Fibroblast of lung (primary cell): ENCODE results near the gene ITPR1. TPM values are rescaled to one million over a fixed set of nuclear protein-coding genes. Genes with fewer than 3 reads are reported as not detected.

Source experiments
- DNase-seq, 2 donors: peaks; one replicate each; pipeline versions ENCODE4 v3.0.0 to v3.0.0-alpha.2; 2010; ENCODE audit warnings: low read depth in 2 of 2
- H2AFZ ChIP-seq: 2 replicates; pipeline ENCODE4 v1.5.1; 2012; ENCODE audit warnings: low read length, control low read depth, inconsistent platforms
- H3K27ac ChIP-seq: 2 replicates; pipeline ENCODE4 v1.5.1; 2011; ENCODE audit warnings: low read length, control low read depth; ENCODE audit not compliant: insufficient read depth
- H3K27me3 ChIP-seq: 2 replicates; pipeline ENCODE4 v1.5.1; 2011; ENCODE audit warnings: mild to moderate bottlenecking, low read length; ENCODE audit not compliant: control insufficient read depth, insufficient read depth
- H3K36me3 ChIP-seq: 2 replicates; pipeline ENCODE4 v1.5.1; 2011; ENCODE audit warnings: low read length; ENCODE audit not compliant: control insufficient read depth, insufficient read depth
- H3K4me1 ChIP-seq: 2 replicates; pipeline ENCODE4 v1.5.1; 2011; ENCODE audit warnings: low read length; ENCODE audit not compliant: control insufficient read depth, insufficient read depth; ENCODE audit errors: extremely low read depth
- H3K4me2 ChIP-seq: 2 replicates; pipeline ENCODE4 v1.5.1; 2011; ENCODE audit warnings: low read length, control low read depth; ENCODE audit not compliant: insufficient read depth; ENCODE audit errors: extremely low read depth
- H3K4me3 ChIP-seq, 4 experiments: fragments of 200-600 bp in 1 of 4; sonication (generic) in 1 of 4; replicated peaks in 1 of 4; 2 replicates each; pipeline ENCODE4 v1.5.1; 2011 to 2016; ENCODE audit warnings: low read length in 4 of 4, low read depth in 3 of 4, mild to moderate bottlenecking in 3 of 4, control low read depth in 2 of 4, inconsistent platforms in 1 of 4, mixed read lengths in 1 of 4; ENCODE audit not compliant: insufficient read depth in 1 of 4; ENCODE audit errors: control extremely low read depth in 1 of 4
- H3K79me2 ChIP-seq: 2 replicates; pipeline ENCODE4 v1.5.1; 2012; ENCODE audit warnings: mild to moderate bottlenecking, low read length, inconsistent platforms; ENCODE audit not compliant: control insufficient read depth, insufficient read depth
- H3K9ac ChIP-seq: 2 replicates; pipeline ENCODE4 v1.5.1; 2011; ENCODE audit warnings: mild to moderate bottlenecking, low read length, control low read depth; ENCODE audit not compliant: insufficient read depth
- H3K9me3 ChIP-seq: 2 replicates; pipeline ENCODE4 v1.5.1; 2012; ENCODE audit warnings: low read depth, low read length; ENCODE audit not compliant: control insufficient read depth, insufficient read depth
- H4K20me1 ChIP-seq: 2 replicates; pipeline ENCODE4 v1.5.1; 2011; ENCODE audit warnings: low read length; ENCODE audit not compliant: control insufficient read depth, insufficient read depth; ENCODE audit errors: extremely low read depth
- EZH2 ChIP-seq: IDR thresholded peaks from 2 replicates; pipeline ENCODE4 v1.5.1; 2012; ENCODE audit warnings: low read length, control low read depth, mild to moderate bottlenecking; ENCODE audit errors: missing control alignments
- polyA plus RNA-seq, 2 donors: library from polyadenylated mRNA; depleted of rRNA in 1 of 2; stranded (reverse) in 1 of 2; unstranded in 1 of 2; fragments of >200 nt; gene quantifications; 2 replicates each; pipeline ENCODE4 v1.2.1, GENCODE V29; 2011 to 2012; ENCODE audit warnings: missing spikeins in 1 of 2
- total RNA-seq: library from RNA; depleted of rRNA; stranded (reverse); fragments of >200 nt; gene quantifications from 2 replicates; pipeline ENCODE4 v1.2.1, GENCODE V29; 2014
- TF ChIP-seq, protein P1 (sequence below), 2 donors: IDR thresholded peaks in 1 of 2; conservative IDR thresholded peaks in 1 of 2; 1 replicate in 1 of 2; 2 replicates in 1 of 2; pipeline ENCODE4 v1.5.1; 2011 to 2012; ENCODE audit warnings: low read length in 2 of 2, control low read depth in 1 of 2, inconsistent platforms in 1 of 2, low read depth in 1 of 2, mild to moderate bottlenecking in 1 of 2

Gene ITPR1
- total and polyA plus RNA-seq, 2 donors (not counting 1 experiment from before 2014, with no cell fraction given) = 19.2 to 87.0 TPM

DNA sequence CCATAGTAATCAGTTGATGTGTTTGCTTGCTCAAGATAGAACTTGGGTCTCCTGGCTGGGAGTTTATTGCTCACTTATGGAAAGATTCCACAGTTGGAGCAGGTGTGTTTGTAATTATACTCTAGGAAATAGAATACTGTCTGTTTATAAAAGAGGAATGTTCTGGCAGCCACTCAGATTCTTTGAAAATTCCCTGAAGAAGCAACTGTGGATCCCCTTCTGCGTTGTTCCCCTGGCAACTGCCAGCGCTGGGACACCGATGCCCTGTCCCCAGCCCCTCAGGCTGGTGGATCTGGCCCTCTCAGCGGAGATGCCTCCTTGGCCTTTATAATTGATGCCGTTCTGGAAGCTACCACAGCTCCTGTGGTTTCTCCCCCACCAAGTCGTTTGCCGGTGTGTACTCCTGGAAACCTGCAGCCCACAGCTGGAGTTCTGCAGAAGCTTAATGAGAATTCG is 225.9 kb downstream of the ITPR1 start:
- H3K9me3 ChIP-seq = no peaks in the 10 kb centered on the region
- H3K27me3 ChIP-seq = no peaks in the 10 kb centered on the region
- peaks cover 27% of the 10 kb centered on the region for H3K4me1 ChIP-seq
- H3K36me3 ChIP-seq = no peaks in the 10 kb centered on the region
- H3K4me2 ChIP-seq = no peak overlapping the region
- H3K79me2 ChIP-seq = no peaks in the 10 kb centered on the region
- TF ChIP-seq, protein P1, sequence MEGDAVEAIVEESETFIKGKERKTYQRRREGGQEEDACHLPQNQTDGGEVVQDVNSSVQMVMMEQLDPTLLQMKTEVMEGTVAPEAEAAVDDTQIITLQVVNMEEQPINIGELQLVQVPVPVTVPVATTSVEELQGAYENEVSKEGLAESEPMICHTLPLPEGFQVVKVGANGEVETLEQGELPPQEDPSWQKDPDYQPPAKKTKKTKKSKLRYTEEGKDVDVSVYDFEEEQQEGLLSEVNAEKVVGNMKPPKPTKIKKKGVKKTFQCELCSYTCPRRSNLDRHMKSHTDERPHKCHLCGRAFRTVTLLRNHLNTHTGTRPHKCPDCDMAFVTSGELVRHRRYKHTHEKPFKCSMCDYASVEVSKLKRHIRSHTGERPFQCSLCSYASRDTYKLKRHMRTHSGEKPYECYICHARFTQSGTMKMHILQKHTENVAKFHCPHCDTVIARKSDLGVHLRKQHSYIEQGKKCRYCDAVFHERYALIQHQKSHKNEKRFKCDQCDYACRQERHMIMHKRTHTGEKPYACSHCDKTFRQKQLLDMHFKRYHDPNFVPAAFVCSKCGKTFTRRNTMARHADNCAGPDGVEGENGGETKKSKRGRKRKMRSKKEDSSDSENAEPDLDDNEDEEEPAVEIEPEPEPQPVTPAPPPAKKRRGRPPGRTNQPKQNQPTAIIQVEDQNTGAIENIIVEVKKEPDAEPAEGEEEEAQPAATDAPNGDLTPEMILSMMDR (conservative IDR thresholded peaks at IDR 0.05 in 1 of 2, IDR thresholded peaks at IDR 0.05 in 1 of 2; ENCODE audit: low read depth in 1 of 2, low read length in 2 of 2) = no peak
- no peak for TF ChIP-seq EZH2
- no peak overlapping the region for H3K27ac ChIP-seq
- no peak overlapping the region for H2AFZ ChIP-seq
- H4K20me1 ChIP-seq = no peaks in the 10 kb centered on the region
- H3K4me3 ChIP-seq = no peak overlapping the region
- peak in 1 of 2 donors; percentile 55 for DNase-seq
- no peak overlapping the region for H3K9ac ChIP-seq

DNA sequence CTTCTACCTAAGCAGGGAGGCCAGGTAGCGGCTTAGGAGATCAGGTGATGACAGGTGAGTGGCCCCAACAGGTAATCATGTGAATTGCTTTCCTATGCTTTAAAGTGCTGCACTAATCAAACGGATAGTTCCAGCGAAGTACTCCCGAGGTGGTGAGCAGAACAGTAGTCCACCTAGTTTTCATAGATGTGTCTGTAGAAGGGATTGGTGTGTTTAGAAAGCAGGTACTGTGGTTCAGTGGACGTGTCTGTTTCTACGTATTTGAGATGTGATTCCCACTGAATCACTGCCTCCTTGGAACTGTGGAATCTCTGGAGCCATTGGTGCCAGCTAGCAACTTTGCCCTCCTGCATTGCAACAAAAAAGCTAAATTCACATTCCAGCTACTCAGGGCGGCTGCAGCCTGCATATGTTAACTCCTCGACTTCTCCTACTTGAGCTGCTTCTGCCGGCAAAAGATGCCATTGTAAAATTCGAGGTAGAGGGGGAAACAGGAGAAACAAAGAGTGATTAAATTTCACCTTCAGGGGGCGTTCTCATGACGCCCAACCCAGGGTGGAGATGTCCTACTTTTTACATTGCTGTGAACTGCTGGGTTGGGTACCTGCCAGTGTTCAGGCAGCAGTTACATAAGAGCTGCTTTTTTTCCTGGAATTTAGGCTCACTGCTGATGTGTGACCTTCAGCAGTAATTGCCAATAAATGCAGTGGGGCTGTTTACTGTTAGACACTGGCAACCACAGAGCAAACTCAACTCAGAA is 227.3 kb downstream of the ITPR1 start:
- Histone ChIP-seq H3K4me1 (peaks cover 27% of the 10 kb centered on the region), H3K9me3 (no peaks in the 10 kb centered on the region), H3K36me3 (no peaks in the 10 kb centered on the region), H3K27ac (peak overlapping the region; percentile 56), H4K20me1 (no peaks in the 10 kb centered on the region), H3K79me2 (no peaks in the 10 kb centered on the region), H3K4me3 (no peak overlapping the region), H3K9ac (no peak overlapping the region), H2AFZ (no peak overlapping the region), H3K27me3 (no peaks in the 10 kb centered on the region), H3K4me2 (peak overlapping the region; percentile 48)
- no peak for TF ChIP-seq EZH2
- TF ChIP-seq, protein P1 (conservative IDR thresholded peaks at IDR 0.05 in 1 of 2, IDR thresholded peaks at IDR 0.05 in 1 of 2; ENCODE audit: low read depth in 1 of 2, low read length in 2 of 2) = peak in 1 of 2 donors; percentile 24
- peak; percentile 64 to 94 for DNase-seq

DNA sequence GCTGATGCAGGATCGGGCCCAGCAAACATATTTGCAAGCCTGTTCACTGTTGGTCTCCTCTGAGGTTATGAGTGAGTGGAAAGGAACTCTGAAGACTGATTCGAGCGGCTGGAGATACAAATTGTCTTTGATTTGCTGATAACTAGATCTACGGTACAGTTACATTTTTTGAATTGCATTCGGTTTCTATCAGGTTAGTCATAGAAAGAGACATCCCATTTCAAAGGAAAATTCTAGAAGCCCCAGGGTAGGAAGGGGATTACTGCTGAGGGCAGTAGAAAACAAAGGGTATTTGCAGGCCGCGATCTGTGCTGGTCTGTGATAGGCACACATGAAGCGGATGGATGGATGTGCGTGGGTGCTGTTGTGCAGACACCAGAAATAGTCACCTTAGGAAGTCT is 228.4 kb downstream of the ITPR1 start:
- no peak overlapping the region for H2AFZ ChIP-seq
- no peaks in the 10 kb centered on the region for H3K9me3 ChIP-seq
- H3K4me2 ChIP-seq = peak overlapping the region; percentile 72
- no peaks in the 10 kb centered on the region for H3K79me2 ChIP-seq
- TF ChIP-seq, protein P1 (conservative IDR thresholded peaks at IDR 0.05 in 1 of 2, IDR thresholded peaks at IDR 0.05 in 1 of 2; ENCODE audit: low read depth in 1 of 2, low read length in 2 of 2) = no peak
- no peak for TF ChIP-seq EZH2
- H3K9ac ChIP-seq = no peak overlapping the region
- H3K27ac ChIP-seq = peak overlapping the region; percentile 68
- H3K36me3 ChIP-seq = no peaks in the 10 kb centered on the region
- H4K20me1 ChIP-seq = no peaks in the 10 kb centered on the region
- no peak overlapping the region for H3K4me3 ChIP-seq
- no peaks in the 10 kb centered on the region for H3K27me3 ChIP-seq
- H3K4me1 ChIP-seq = peaks cover 24% of the 10 kb centered on the region
- peak in 1 of 2 donors; percentile 99 for DNase-seq
